ENCODE results near the gene C16orf95. TPM values are rescaled to one million over a fixed set of nuclear protein-coding genes. Genes with fewer than 3 reads are reported as not detected.

Gene C16orf95
- total RNA-seq, 2 experiments from 2014 or later: 8.6 to 9.6 TPM

DNA sequence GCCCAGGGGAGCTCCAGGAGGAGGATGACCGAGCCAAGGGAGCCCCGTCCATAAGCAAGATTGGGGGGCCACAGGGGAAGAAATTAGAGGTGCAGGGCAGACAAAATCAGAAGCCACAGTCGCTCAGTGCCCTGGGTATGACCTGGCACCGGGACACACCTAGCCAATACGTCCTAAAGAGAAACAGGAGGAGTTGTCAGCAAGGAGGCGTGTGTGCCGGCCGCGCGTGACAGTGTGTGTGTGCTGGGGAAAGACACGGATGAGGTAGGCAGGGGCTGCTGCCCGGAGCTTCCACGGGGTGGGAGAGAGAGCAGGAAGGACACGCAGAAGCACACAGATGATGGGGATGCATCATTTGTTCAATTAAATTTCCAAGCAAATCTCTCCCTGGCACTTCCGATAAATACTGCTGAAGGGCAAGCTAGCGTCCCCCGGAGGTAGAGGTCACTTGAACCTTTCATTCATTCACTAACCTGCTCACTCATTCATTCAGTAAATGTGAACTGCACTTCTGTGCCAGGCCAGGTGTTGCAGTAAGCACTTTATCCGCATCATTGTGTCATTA is 38.0 kb downstream of the C16orf95 start:
- no peak for DNase-seq
- Mint-ChIP-seq H3K36me3 (ENCODE audit: low read depth) (no peaks in the 10 kb centered on the region), H3K4me1 (peaks cover 26% of the 10 kb centered on the region), H3K9me3 (no peaks in the 10 kb centered on the region), H3K27me3 (no peaks in the 10 kb centered on the region), H3K4me3 (no peak overlapping the region), H3K27ac (no peak overlapping the region)
- ChIA-PET POLR2A (no interaction called here), CTCF (interaction anchor here (0.8 to 5.3 kb wide), 11 partner anchors 10 to 405 kb away, joined by 3 to 32 read pairs (median 3); partner anchors contain the start of gene C16orf95)

- peaks cover 26% of the 10 kb centered on the region for H3K4me1 Mint-ChIP-seq
- no peaks in the 10 kb centered on the region for H3K27me3 Mint-ChIP-seq
- no peak overlapping the region for H3K4me3 Mint-ChIP-seq
- DNase-seq: peak; percentile 66
- no peaks in the 10 kb centered on the region for H3K9me3 Mint-ChIP-seq
- H3K27ac Mint-ChIP-seq: no peak overlapping the region
- H3K36me3 Mint-ChIP-seq (ENCODE audit: low read depth): no peaks in the 10 kb centered on the region
- POLR2A ChIA-PET: no interaction called here
- CTCF ChIA-PET: interaction anchor here (0.8 to 5.3 kb wide), 12 partner anchors 9 to 404 kb away, joined by 3 to 32 read pairs (median 4); partner anchors contain the start of gene C16orf95
Measured at GRCh38 chr16:87278191-87279093, 38.8 kb downstream of the C16orf95 start.

GRCh38 chr16:87276924-87277323 is 40.3 kb downstream of the C16orf95 start:
- no peaks in the 10 kb centered on the region for H3K27me3 Mint-ChIP-seq
- peaks cover 26% of the 10 kb centered on the region for H3K4me1 Mint-ChIP-seq
- ChIA-PET POLR2A (no interaction called here), CTCF (interaction anchor here (0.6 to 5.3 kb wide), 4 partner anchors 20 to 672 kb away, joined by 3 to 32 read pairs (median 4); no protein-coding TSS in a partner anchor)
- no peak overlapping the region for H3K4me3 Mint-ChIP-seq
- no peak for DNase-seq
- H3K36me3 Mint-ChIP-seq (ENCODE audit: low read depth): no peaks in the 10 kb centered on the region
- H3K9me3 Mint-ChIP-seq: no peaks in the 10 kb centered on the region
- H3K27ac Mint-ChIP-seq: no peak overlapping the region

DNA sequence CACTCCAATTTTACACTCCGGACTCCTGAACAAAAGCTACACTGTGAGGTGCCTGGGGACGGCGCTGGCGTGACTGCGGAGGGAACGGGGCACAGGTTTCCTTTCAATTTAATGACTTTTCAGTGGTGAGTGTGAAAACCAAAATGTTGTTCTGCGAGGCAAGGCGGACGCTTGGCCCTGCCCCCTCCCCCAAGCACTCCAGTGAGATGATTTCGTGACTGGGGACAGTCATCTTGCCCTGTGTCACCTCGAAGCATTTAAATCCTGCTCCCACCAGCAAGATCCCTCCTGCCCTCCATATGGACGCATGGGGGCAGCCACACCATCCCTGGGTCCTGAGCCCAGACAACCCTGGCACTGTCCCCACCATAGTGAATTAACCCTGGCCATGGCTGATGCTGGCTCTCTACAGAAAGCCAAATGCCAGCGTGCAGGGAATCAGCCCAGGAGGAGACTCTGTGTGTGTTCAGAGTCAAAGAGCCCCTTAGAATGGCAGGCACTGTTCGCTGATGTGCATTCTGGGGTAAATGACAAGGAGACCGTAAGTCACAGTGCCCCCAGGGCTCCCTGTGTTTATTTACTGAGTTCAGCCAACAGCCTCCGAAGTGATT is 41.0 kb downstream of the C16orf95 start:
- H3K27ac Mint-ChIP-seq: no peak overlapping the region
- H3K9me3 Mint-ChIP-seq: no peaks in the 10 kb centered on the region
- DNase-seq: no peak
- POLR2A ChIA-PET: no interaction called here
- CTCF ChIA-PET: interaction anchor here (1.2 to 5.3 kb wide), 3 partner anchors 20 to 214 kb away, joined by 3 to 32 read pairs (median 4); no protein-coding TSS in a partner anchor
- no peaks in the 10 kb centered on the region for H3K27me3 Mint-ChIP-seq
- H3K4me3 Mint-ChIP-seq: no peak overlapping the region
- no peaks in the 10 kb centered on the region for H3K36me3 Mint-ChIP-seq (ENCODE audit: low read depth)
- peaks cover 26% of the 10 kb centered on the region for H3K4me1 Mint-ChIP-seq

- ChIA-PET POLR2A (no interaction called here), CTCF (interaction anchor here (1.5 kb wide), 1 partner anchor 10 kb away, joined by 3 read pairs; no protein-coding TSS in a partner anchor)
- Mint-ChIP-seq H3K36me3 (ENCODE audit: low read depth) (no peaks in the 10 kb centered on the region), H3K4me3 (no peak overlapping the region), H3K9me3 (no peaks in the 10 kb centered on the region), H3K27me3 (no peaks in the 10 kb centered on the region), H3K27ac (no peak overlapping the region), H3K4me1 (peaks cover 26% of the 10 kb centered on the region)
- no peak for DNase-seq
Measured at GRCh38 chr16:87274794-87275193, 42.4 kb downstream of the C16orf95 start.

- no peak overlapping the region for H3K27ac Mint-ChIP-seq
- DNase-seq: no peak
- peaks cover 3% of the 10 kb centered on the region for H3K9me3 Mint-ChIP-seq
- no peaks in the 10 kb centered on the region for H3K36me3 Mint-ChIP-seq (ENCODE audit: low read depth)
- ChIA-PET CTCF (interaction anchor here (1.2 to 1.5 kb wide), 2 partner anchors 9 to 70 kb away, joined by 3 to 4 read pairs; no protein-coding TSS in a partner anchor), POLR2A (no interaction called here)
- H3K4me1 Mint-ChIP-seq: peaks cover 24% of the 10 kb centered on the region
- H3K27me3 Mint-ChIP-seq: no peaks in the 10 kb centered on the region
- H3K4me3 Mint-ChIP-seq: no peak overlapping the region
Measured at GRCh38 chr16:87273471-87274030, 43.6 kb downstream of the C16orf95 start.

GRCh38 chr16:87271256-87271655 is 45.9 kb downstream of the C16orf95 start:
- H3K27ac Mint-ChIP-seq: no peak overlapping the region
- H3K36me3 Mint-ChIP-seq (ENCODE audit: low read depth): no peaks in the 10 kb centered on the region
- no peak overlapping the region for H3K4me3 Mint-ChIP-seq
- ChIA-PET CTCF (no interaction called here), POLR2A (no interaction called here)
- DNase-seq: no peak
- H3K4me1 Mint-ChIP-seq: peaks cover 8% of the 10 kb centered on the region
- H3K9me3 Mint-ChIP-seq: peaks cover 3% of the 10 kb centered on the region
- no peaks in the 10 kb centered on the region for H3K27me3 Mint-ChIP-seq

DNA sequence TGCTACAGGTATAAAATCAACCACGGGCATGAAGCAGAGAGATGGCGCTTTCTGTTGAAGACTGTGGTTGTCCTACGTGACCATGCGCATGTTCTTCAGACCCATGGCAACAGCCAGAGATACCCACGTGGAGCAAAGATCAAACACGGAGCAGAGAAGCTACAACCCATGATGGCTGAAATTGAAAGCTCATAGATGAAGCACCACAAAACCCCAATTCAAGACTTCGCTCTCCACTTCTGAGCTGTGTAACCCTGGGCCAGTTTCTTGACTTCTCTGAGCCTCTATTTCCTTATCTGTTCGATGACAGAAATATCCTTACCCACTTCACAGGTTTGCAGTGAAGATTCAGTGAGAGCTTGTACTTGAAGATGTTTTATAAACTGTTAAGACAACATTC is 49.6 kb downstream of the C16orf95 start:
- no peak for DNase-seq
- H3K36me3 Mint-ChIP-seq (ENCODE audit: low read depth): no peaks in the 10 kb centered on the region
- POLR2A ChIA-PET: no interaction called here
- no peak overlapping the region for H3K27ac Mint-ChIP-seq
- H3K4me3 Mint-ChIP-seq: no peak overlapping the region
- H3K27me3 Mint-ChIP-seq: no peaks in the 10 kb centered on the region
- CTCF ChIA-PET: interaction anchor here (1.2 kb wide), 1 partner anchor 12 kb away, joined by 4 read pairs; no protein-coding TSS in a partner anchor
- H3K9me3 Mint-ChIP-seq: peaks cover 3% of the 10 kb centered on the region
- no peaks in the 10 kb centered on the region for H3K4me1 Mint-ChIP-seq

DNA sequence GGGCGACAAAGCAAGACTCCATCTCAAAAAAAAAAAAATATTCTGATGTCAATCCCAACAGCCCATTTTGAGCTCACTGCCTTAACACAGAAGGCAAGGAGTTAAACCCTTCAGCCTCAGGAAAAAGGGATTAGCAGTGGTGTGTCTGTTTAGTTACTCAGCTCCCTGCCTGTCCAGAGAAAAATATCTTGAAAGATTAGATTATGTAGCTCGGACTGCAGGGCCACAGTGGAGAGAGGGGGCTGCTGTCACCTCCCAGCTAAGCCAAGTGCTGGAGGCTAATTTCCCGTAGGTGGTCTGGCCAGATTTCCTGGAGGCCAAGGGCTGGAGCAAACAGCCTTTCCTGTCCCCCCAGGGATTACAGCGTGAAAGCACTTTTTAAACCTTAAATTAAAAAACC is 50.3 kb downstream of the C16orf95 start:
- Mint-ChIP-seq H3K27ac (no peak overlapping the region), H3K36me3 (ENCODE audit: low read depth) (peaks cover 1% of the 10 kb centered on the region), H3K9me3 (peaks cover 4% of the 10 kb centered on the region), H3K4me3 (no peak overlapping the region), H3K27me3 (no peaks in the 10 kb centered on the region), H3K4me1 (no peaks in the 10 kb centered on the region)
- CTCF ChIA-PET: interaction anchor here (1.2 kb wide), 1 partner anchor 13 kb away, joined by 4 read pairs; no protein-coding TSS in a partner anchor
- no peak for DNase-seq
- POLR2A ChIA-PET: no interaction called here

- ChIA-PET CTCF (interaction anchor here (0.7 kb wide), 1 partner anchor 9 kb away, joined by 3 read pairs; no protein-coding TSS in a partner anchor), POLR2A (no interaction called here)
- Mint-ChIP-seq H3K27me3 (no peaks in the 10 kb centered on the region), H3K4me3 (no peak overlapping the region), H3K4me1 (no peaks in the 10 kb centered on the region), H3K27ac (no peak overlapping the region), H3K9me3 (peaks cover 16% of the 10 kb centered on the region), H3K36me3 (ENCODE audit: low read depth) (peaks cover 10% of the 10 kb centered on the region)
- no peak for DNase-seq
Measured at GRCh38 chr16:87265261-87265660, 51.9 kb downstream of the C16orf95 start.

DNA sequence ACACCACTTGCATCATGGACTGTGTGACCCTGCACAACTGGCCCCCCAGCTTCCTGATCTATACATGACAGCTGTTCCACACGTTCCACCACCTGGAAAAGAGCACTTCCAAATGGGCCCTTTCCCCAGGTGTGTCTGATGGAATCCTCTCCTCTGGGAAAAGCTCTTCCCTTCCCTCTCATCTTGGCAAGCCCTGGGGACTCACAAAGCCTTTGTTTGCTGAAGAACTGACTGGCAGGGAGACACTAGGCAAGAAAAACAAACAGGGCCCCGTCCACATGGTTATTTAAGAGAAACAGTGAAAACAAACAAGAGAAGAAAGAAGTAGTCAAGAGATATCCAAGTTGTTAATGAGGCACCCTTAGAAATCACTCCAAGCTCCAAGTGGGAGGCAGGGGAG is 52.6 kb downstream of the C16orf95 start:
- ChIA-PET POLR2A (no interaction called here), CTCF (interaction anchor here (0.7 kb wide), 1 partner anchor 10 kb away, joined by 3 read pairs; no protein-coding TSS in a partner anchor)
- H3K4me3 Mint-ChIP-seq: no peak overlapping the region
- H3K27me3 Mint-ChIP-seq: no peaks in the 10 kb centered on the region
- no peak for DNase-seq
- no peak overlapping the region for H3K27ac Mint-ChIP-seq
- H3K9me3 Mint-ChIP-seq: peaks cover 19% of the 10 kb centered on the region
- peaks cover 10% of the 10 kb centered on the region for H3K36me3 Mint-ChIP-seq (ENCODE audit: low read depth)
- H3K4me1 Mint-ChIP-seq: no peaks in the 10 kb centered on the region

DNA sequence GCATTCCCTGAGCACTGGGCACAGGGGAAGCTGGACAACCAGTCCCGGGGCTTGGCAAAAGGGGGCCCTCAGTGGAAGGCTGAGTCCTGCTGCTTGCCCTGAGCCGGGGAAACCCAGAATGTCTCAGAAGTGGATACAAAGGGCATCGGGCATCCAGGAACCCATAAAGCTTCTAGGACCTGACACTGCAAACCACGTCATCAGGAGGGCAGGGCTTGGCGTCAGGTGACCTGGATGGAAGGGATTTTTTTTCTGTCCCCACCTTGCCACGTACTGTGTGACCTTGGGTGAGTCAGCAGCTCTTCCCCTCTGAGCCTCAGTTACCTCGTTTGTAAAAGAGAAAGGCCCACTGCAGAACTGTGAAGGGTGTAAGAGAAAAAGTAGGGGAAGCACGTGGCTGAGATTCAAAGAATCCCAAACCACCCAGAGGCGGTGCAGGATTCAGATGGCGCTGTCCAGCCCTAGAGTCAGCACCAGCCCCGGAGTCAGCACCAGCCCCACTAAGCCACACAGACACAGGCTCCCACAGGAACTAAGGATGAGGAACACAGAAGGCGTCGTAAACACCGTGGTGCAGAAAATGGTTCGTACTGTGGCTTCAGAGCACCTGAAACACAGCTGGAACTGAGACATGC is 53.7 kb downstream of the C16orf95 start:
- DNase-seq: no peak
- H3K9me3 Mint-ChIP-seq: peaks cover 18% of the 10 kb centered on the region
- H3K4me1 Mint-ChIP-seq: no peaks in the 10 kb centered on the region
- peaks cover 12% of the 10 kb centered on the region for H3K36me3 Mint-ChIP-seq (ENCODE audit: low read depth)
- POLR2A ChIA-PET: no interaction called here
- H3K4me3 Mint-ChIP-seq: no peak overlapping the region
- H3K27ac Mint-ChIP-seq: no peak overlapping the region
- no peaks in the 10 kb centered on the region for H3K27me3 Mint-ChIP-seq
- CTCF ChIA-PET: no interaction called here
